C4-2B (cell line): ENCODE data around the gene VCAN.

Experiments
- H3K27ac ChIP-seq: fragments of 450-650 bp; 2 replicates; pipeline ENCODE4 v1.5.1; 2017
- ZFX ChIP-seq: fragments of 450-650 bp; IDR thresholded peaks from 2 replicates; pipeline ENCODE4 v1.6.1; 2017
- TF ChIP-seq, protein P1 (sequence below): fragments of 450-650 bp; conservative IDR thresholded peaks from 2 replicates; pipeline ENCODE4 v1.5.1; 2017; ENCODE audit warnings: mild to moderate bottlenecking

VCAN gene

DNA sequence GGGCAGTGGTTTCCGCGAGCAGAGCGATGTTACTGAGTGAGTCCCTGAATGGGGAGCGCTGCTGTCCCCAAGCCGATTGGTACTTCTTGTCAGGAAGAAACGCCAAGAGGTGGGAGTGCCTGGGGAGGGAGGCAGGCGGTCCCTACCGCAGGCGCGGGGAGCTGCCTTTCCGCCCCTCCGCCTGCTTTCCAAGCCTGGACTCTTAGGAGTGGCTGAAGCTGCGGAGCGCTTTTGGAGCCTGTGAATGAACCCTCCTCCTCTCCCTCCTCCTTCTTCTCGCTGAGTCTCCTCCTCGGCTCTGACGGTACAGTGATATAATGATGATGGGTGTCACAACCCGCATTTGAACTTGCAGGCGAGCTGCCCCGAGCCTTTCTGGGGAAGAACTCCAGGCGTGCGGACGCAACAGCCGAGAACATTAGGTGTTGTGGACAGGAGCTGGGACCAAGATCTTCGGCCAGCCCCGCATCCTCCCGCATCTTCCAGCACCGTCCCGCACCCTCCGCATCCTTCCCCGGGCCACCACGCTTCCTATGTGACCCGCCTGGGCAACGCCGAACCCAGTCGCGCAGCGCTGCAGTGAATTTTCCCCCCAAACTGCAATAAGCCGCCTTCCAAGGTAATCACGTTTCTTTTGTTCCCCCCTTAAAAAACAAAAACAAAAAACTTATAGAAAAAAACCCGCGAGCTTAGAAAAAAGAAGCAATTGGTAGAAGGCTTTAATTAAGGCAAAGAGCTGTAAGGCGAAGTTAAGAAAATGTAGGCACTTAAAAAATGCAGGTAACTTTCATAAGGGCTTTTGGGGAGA, at the start of gene VCAN:
Gene VCAN, plus strand, starts transcription at position 340 of the 808 bp plus-strand sequence. CDS start 11,775 bp downstream, outside the sequence.
- no peak within 1 kb of the TSS for H3K27ac ChIP-seq

DNA sequence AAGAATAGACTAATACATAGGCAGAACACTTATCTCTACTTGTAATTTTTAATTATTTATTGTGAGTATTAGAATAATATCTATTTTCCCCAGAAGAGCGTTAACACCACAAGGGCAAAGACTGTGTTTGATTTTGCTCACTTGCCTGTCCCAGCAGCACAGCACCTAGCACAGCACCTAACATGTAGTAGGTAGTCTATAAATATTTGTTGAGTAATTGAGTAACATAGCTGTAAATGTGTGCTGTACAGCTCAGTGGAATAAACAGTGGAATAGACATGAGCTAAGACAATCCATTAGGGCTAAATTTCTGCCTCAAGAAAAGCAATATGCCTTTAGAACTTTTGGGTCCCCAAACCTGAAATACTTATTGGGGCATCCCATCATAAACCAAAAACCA, 49.3 kb upstream of the VCAN start:
- H3K27ac ChIP-seq, result no peak overlapping the region
- TF ChIP-seq ZFX, result no peak
- TF ChIP-seq, protein P1, sequence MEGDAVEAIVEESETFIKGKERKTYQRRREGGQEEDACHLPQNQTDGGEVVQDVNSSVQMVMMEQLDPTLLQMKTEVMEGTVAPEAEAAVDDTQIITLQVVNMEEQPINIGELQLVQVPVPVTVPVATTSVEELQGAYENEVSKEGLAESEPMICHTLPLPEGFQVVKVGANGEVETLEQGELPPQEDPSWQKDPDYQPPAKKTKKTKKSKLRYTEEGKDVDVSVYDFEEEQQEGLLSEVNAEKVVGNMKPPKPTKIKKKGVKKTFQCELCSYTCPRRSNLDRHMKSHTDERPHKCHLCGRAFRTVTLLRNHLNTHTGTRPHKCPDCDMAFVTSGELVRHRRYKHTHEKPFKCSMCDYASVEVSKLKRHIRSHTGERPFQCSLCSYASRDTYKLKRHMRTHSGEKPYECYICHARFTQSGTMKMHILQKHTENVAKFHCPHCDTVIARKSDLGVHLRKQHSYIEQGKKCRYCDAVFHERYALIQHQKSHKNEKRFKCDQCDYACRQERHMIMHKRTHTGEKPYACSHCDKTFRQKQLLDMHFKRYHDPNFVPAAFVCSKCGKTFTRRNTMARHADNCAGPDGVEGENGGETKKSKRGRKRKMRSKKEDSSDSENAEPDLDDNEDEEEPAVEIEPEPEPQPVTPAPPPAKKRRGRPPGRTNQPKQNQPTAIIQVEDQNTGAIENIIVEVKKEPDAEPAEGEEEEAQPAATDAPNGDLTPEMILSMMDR, result no peak

More for the DNA sequence above, at the start of gene VCAN:
- TF ChIP-seq ZFX, result no peak
- TF ChIP-seq, protein P1, result no peak

DNA sequence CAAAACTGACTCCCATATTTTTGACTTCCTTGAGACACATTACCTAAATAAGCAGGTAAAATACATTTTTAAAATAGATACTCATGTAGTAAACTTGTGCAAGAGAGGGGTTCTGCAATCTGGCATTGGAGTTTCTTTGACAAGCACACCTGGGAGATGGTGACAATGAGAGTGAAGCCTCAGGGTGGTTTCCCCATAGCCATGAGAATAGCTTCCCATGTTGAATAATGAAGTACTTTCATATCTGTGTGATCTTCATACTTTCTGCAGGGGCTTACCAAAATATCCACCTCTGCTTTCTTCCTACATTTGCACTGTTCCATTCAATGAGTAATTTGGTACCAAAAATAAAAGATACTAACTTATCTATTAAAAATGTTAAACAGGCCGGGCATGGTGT, 44.7 kb upstream of the VCAN start:
- TF ChIP-seq, protein P1, result no peak
- no peak for TF ChIP-seq ZFX
- H3K27ac ChIP-seq, result no peak overlapping the region

DNA sequence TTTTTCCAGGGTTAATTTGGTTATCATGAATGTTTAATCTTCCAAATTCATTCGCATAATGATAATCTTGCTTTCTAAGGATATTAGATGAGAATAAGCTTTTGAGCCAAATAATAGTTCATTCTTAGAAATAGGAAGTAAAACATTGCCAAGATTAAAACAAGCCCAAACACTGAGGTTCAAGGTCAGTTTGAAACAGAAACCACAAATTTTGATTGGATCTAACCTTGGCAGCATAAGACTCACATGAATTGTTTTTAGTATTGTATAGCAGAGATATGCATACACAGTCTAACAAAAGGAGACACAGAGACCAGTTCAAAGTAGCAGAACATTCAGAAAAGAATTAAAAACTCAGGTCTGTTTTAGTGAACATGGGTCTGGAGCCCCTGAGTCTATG, 43.4 kb upstream of the VCAN start:
- no peak overlapping the region for H3K27ac ChIP-seq

DNA sequence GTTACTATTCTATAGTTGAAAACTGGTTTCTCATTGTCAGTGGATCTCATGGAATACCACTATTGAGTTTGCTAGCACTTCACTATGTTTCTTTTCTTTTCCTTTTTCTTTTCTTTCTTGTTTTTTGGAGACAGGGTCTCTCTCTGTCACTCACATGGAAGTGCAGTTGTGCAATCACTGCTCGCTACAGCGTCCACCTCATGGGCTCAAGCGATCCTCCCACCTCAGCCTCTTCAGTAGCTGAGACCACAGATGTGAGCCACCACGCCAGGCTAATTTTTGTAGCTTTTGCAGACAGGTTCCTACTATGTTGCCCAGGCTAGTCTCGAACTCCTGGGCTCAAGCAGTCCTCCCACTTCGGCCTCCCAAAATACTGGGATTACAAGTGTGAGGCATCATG, 42.7 kb upstream of the VCAN start:
- TF ChIP-seq, protein P1, result no peak
- no peak for TF ChIP-seq ZFX
- no peak overlapping the region for H3K27ac ChIP-seq

More for the DNA sequence above, 43.4 kb upstream of the VCAN start:
- no peak for TF ChIP-seq ZFX
- TF ChIP-seq, protein P1, result no peak

DNA sequence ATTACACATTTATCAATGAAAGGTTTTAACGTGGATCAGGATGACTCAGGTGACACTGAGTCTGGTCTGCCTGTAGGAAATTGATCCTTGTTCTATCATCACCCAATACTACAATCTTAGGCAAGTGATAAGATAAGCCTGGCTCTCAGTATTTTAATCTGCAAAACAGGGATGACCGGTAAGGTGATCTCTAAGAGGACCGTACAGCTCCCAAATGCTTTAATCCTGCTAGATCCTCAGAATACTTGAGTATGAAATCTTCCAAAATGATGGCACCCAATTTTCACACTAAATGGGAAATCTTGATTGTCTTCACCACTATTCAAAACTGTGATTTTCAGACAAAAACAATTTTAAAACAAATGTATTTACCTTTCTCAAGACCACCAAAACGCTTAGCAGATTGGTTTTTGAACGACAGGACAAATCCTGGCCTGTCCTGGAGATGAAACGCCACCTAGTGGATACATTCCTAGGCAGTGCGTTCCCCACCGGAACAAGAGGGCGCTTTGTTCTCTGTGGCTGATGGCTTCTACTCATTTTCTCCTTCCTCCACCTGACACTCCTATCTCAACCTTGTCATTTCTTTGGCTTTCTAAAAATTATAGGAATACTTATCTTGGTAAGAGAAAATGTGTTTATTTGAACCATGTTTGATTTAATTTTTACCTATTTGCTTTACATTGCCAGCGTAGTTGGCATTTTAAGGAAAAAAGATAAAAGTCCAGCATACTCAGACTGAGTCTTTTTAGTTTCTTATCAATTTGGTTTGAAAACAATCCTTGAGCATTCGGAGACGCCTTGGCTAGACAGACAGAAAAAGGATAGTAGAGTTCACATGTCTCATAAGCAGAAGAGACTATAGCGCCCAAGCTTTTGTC, 41.2 kb upstream of the VCAN start:
- TF ChIP-seq, protein P1, result peak; percentile 97
- TF ChIP-seq ZFX, result no peak
- no peak overlapping the region for H3K27ac ChIP-seq

DNA sequence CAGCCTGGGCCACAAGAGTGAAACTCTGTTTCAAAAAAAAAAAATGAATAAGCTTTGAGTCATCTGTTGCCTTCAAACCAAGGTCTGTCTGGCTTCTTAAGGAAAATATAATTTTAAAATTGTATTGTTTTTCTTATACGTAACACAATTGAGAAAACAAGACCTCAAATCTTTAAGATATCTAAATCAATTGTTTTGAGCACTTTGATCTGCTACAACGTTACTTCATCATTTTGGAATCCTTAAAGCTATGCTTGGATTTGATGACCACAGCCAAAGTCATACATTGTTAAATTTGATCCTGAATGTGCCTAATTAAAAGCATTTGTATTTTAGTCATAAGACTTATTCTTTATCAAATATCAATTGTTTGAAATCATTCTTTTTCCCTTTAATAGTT, 37.7 kb upstream of the VCAN start:
- H3K27ac ChIP-seq, result no peak overlapping the region
- no peak for TF ChIP-seq ZFX
- TF ChIP-seq, protein P1, result no peak
